GM18873 (cell line): ENCODE data around the gene ANKRD18A.
"Not testable (repeated sequence)": the region's sequence is repeated elsewhere in the genome, so short reads cannot be mapped to it uniquely, and the experiment has no call there.

ENCODE experiments used
- ATAC-seq: cut with Tn5 transposase; IDR thresholded peaks from one replicate; pipeline ENCODE4 v1.9.1; 2021; ENCODE audit warnings: mild to moderate bottlenecking, moderate library complexity, moderate number of reproducible peaks; ENCODE audit not compliant: unreplicated experiment, low FRiP score

Gene ANKRD18A

GRCh38 chr9:38634315-38634714 is 13.9 kb upstream of the ANKRD18A start:
- ATAC-seq, result no peak

GRCh38 chr9:38629511-38629910 is 9.1 kb upstream of the ANKRD18A start:
- no peak for ATAC-seq

- no peak for ATAC-seq
Measured at GRCh38 chr9:38626006-38626405, 5.6 kb upstream of the ANKRD18A start.

GRCh38 chr9:38622951-38623350 is 2.6 kb upstream of the ANKRD18A start:
- no peak for ATAC-seq

GRCh38 chr9:38622288-38622674 is 1.9 kb upstream of the ANKRD18A start:
- ATAC-seq, result no peak

- peak; percentile 17 for ATAC-seq
Measured at GRCh38 chr9:38621434-38622287, 1.3 kb upstream of the ANKRD18A start.

- ATAC-seq, result no peak
Measured at GRCh38 chr9:38619556-38620447, 594 bp downstream of the ANKRD18A start.

GRCh38 chr9:38598029-38598745 is 22.2 kb downstream of the ANKRD18A start:
- ATAC-seq, result not testable (repeated sequence)

- not testable (repeated sequence) for ATAC-seq
Measured at GRCh38 chr9:38595117-38595516, 25.3 kb downstream of the ANKRD18A start.

- not testable (repeated sequence) for ATAC-seq
Measured at GRCh38 chr9:38591346-38592063, 28.9 kb downstream of the ANKRD18A start.

GRCh38 chr9:38583765-38584164 is 36.6 kb downstream of the ANKRD18A start:
- not testable (repeated sequence) for ATAC-seq

GRCh38 chr9:38580112-38580511 is 40.3 kb downstream of the ANKRD18A start:
- ATAC-seq, result not testable (repeated sequence)

- ATAC-seq, result not testable (repeated sequence)
Measured at GRCh38 chr9:38576181-38576580, 44.2 kb downstream of the ANKRD18A start.

GRCh38 chr9:38566048-38566447 is 54.3 kb downstream of the ANKRD18A start:
- not testable (repeated sequence) for ATAC-seq

- not testable (repeated sequence) for ATAC-seq
Measured at GRCh38 chr9:38565178-38565577, 55.2 kb downstream of the ANKRD18A start.

- not testable (repeated sequence) for ATAC-seq
Measured at GRCh38 chr9:38563911-38564310, 56.5 kb downstream of the ANKRD18A start.

- not testable (repeated sequence) for ATAC-seq
Measured at GRCh38 chr9:38561134-38561533, 59.3 kb downstream of the ANKRD18A start.

- not testable (repeated sequence) for ATAC-seq
Measured at GRCh38 chr9:38559172-38559571, 61.2 kb downstream of the ANKRD18A start.

- ATAC-seq, result not testable (repeated sequence)
Measured at GRCh38 chr9:38557746-38558145, 62.6 kb downstream of the ANKRD18A start.

- not testable (repeated sequence) for ATAC-seq
Measured at GRCh38 chr9:38554966-38555365, 65.4 kb downstream of the ANKRD18A start.
